Measurements from ENCODE around the gene SBF2.

DNA sequence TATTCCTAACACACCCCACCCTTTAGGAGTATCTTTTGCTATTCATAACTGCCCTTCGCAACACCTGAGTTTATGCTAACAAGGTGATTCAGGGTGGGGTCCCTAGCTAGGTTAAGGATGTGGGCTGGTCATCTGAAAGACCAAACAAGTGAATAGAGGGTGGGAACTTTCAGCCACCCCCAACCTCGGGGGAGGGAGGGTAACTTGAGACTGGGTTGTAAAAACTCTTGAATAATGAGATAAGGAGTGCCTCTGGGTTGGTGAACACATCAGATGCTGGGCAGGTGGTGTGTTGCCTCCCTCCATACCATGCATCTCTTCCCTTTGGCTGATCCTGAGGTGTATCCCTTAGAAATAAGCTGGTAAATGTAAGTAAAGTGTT, 518.6 kb downstream of the SBF2 start:
- TF ChIP-seq POLR2A (IDR thresholded peaks at IDR 0.05; ENCODE audit: extremely low read depth, insufficient read length), result no peak
- TF ChIP-seq, protein P1, sequence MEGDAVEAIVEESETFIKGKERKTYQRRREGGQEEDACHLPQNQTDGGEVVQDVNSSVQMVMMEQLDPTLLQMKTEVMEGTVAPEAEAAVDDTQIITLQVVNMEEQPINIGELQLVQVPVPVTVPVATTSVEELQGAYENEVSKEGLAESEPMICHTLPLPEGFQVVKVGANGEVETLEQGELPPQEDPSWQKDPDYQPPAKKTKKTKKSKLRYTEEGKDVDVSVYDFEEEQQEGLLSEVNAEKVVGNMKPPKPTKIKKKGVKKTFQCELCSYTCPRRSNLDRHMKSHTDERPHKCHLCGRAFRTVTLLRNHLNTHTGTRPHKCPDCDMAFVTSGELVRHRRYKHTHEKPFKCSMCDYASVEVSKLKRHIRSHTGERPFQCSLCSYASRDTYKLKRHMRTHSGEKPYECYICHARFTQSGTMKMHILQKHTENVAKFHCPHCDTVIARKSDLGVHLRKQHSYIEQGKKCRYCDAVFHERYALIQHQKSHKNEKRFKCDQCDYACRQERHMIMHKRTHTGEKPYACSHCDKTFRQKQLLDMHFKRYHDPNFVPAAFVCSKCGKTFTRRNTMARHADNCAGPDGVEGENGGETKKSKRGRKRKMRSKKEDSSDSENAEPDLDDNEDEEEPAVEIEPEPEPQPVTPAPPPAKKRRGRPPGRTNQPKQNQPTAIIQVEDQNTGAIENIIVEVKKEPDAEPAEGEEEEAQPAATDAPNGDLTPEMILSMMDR (IDR thresholded peaks at IDR 0.05; ENCODE audit: low read depth, low read length), result no peak
- TF ChIP-seq MAX (IDR thresholded peaks at IDR 0.05; ENCODE audit: low read depth, low read length), result no peak
- no peak for TF ChIP-seq MYC (IDR thresholded peaks at IDR 0.05; ENCODE audit: low read depth, low read length)
